SK-N-SH treated with all-trans-retinoic acid at 6 μM for 48 hours (cell line): ENCODE data around the gene RAP1GAP.

Experiments
- ARNTL ChIP-seq: fragments of 450-650 bp; formaldehyde crosslinking; IDR thresholded peaks from 2 replicates; pipeline ENCODE4 v1.5.0; 2020; ENCODE audit warnings: low read depth, mild to moderate bottlenecking, moderate library complexity, borderline replicate concordance
- CREB5 ChIP-seq: fragments of 250-450 bp; sonication (Bioruptor Pico); IDR thresholded peaks from 2 replicates; pipeline ENCODE4 v1.5.1; 2020; ENCODE audit warnings: low read depth, mild to moderate bottlenecking, moderate library complexity
- ESRRG ChIP-seq: fragments of 250-450 bp; sonication (Bioruptor Pico); IDR thresholded peaks from 2 replicates; pipeline ENCODE4 v1.6.1; 2021; ENCODE audit warnings: mild to moderate bottlenecking
- GLIS3 ChIP-seq: fragments of 250-450 bp; sonication (Bioruptor Pico); IDR thresholded peaks from 2 replicates; pipeline ENCODE4 v1.5.0; 2020; ENCODE audit warnings: mild to moderate bottlenecking, moderate library complexity
- ISL1 ChIP-seq: fragments of 250-450 bp; sonication (Bioruptor Pico); IDR thresholded peaks from 2 replicates; pipeline ENCODE4 v2.1.2; 2022; ENCODE audit warnings: mild to moderate bottlenecking, moderate library complexity
- PATZ1 ChIP-seq: fragments of 250-450 bp; sonication (Bioruptor Pico); IDR thresholded peaks from 2 replicates; pipeline ENCODE4 v1.8.0; 2020; ENCODE audit warnings: mild to moderate bottlenecking, moderate library complexity, borderline replicate concordance
- POU6F1 ChIP-seq: fragments of 250-450 bp; sonication (Bioruptor Pico); IDR thresholded peaks from 2 replicates; pipeline ENCODE4 v1.8.0; 2021; ENCODE audit warnings: low read depth, mild to moderate bottlenecking, moderate library complexity, borderline replicate concordance
- RARB ChIP-seq: fragments of 250-450 bp; sonication (Bioruptor Pico); IDR thresholded peaks from 2 replicates; pipeline ENCODE4 v1.8.0; 2021; ENCODE audit warnings: mild to moderate bottlenecking, moderate library complexity
- SNAI2 ChIP-seq: fragments of 250-450 bp; sonication (Bioruptor Pico); IDR thresholded peaks from 2 replicates; pipeline ENCODE4 v1.5.0; 2020; ENCODE audit warnings: mild to moderate bottlenecking, moderate library complexity
- TCF4 ChIP-seq: fragments of 250-450 bp; sonication (Bioruptor Pico); IDR thresholded peaks from 2 replicates; pipeline ENCODE4 v1.8.0; 2021; ENCODE audit warnings: mild to moderate bottlenecking, moderate library complexity, borderline replicate concordance
- TOX ChIP-seq: fragments of 250-450 bp; sonication (Bioruptor Pico); IDR thresholded peaks from 2 replicates; pipeline ENCODE4 v1.8.0; 2021; ENCODE audit warnings: mild to moderate bottlenecking, moderate library complexity, borderline replicate concordance
- TSHZ2 ChIP-seq: fragments of 250-450 bp; sonication (Bioruptor Pico); IDR thresholded peaks from 2 replicates; pipeline ENCODE4 v1.5.0; 2020; ENCODE audit warnings: mild to moderate bottlenecking, moderate library complexity
- ZC3H10 ChIP-seq: fragments of 250-450 bp; sonication (Bioruptor Pico); IDR thresholded peaks from 2 replicates; pipeline ENCODE4 v1.5.1; 2021; ENCODE audit warnings: mild to moderate bottlenecking, moderate library complexity

GRCh38 chr1:21576798-21577187, 92.4 kb downstream of the RAP1GAP start:
- TF ChIP-seq GLIS3 (CRISPR knock-in tag) (no peak), ARNTL (no peak), ISL1 (CRISPR knock-in tag) (no peak), SNAI2 (CRISPR knock-in tag) (no peak), CREB5 (no peak), ESRRG (CRISPR knock-in tag) (no peak), PATZ1 (CRISPR knock-in tag) (no peak), TCF4 (no peak), TOX (CRISPR knock-in tag) (no peak), POU6F1 (CRISPR knock-in tag) (no peak), RARB (CRISPR knock-in tag) (no peak), ZC3H10 (CRISPR knock-in tag) (no peak), TSHZ2 (CRISPR knock-in tag) (no peak)
